Stimulated activated CD8-positive, alpha-beta memory T cell treated with anti-CD3 and anti-CD28 coated beads, Interleukin-7, amount 100 ng/mL, for 48 hours (primary cell): ENCODE measurements around the gene CSHL1.
A peak's percentile ranks its signal among the peaks of the same experiment; 100 is the strongest.

Experiments
- DNase-seq, 2 donors: peaks; one replicate each; pipeline ENCODE4 v3.0.0-alpha.2; 2020; ENCODE audit warnings: low read depth in 1 of 2; ENCODE audit errors: extremely low read depth in 1 of 2

The CSHL1 gene

DNA sequence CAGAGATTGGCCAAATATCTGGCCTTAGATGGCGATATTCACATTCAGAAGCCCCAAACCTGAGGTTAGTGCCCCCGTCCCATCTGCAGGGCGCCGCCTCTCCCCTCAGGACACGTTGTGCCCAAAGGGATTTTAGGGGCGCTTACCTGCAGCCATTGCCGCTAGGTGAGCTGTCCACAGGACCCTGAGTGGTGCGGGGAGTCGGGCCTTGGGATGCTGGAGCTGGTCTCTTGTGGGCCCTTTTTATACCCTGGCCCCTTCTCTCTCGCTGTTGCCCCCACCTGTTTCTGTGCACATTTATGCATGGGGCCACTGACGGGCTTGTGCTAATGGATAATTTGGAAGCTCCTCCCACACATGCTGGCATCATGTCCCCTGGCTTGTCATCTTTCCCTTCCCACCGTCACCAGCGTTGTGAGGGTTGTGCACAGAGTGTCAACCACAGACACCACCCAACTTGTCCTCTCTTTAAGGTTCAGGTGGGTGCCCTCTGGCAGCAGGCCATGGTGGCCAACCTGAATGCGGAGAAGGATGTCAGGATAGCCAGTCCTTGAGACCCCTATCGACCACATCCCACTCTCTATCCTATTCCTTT, at the start of gene CSHL1:
Gene CSHL1 (minus strand): TSS at position 218 of the 595 bp plus-strand sequence. CDS start 62 bp downstream, at position 156.
- no peak for DNase-seq

DNA sequence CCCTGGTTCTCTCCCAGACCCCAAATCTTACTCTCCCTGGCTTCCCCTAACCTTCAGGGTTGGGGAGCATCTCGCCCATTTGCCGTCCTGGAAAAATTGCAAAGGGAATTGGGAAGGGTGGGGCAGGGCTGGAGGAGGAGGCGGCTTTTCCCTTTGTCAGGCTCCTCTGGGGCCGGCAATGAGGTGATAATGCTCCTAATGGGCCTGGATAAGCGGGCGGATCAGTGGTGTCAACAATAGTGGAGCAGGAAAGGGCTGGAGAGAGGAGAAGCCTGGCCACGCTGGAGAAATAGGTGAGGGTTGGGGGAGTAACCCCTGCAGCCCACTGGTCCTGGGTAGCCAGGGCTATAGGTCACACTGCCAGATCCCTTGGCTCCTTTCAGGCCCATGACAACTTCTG, 49.4 kb upstream of the CSHL1 start:
- DNase-seq = no peak

DNA sequence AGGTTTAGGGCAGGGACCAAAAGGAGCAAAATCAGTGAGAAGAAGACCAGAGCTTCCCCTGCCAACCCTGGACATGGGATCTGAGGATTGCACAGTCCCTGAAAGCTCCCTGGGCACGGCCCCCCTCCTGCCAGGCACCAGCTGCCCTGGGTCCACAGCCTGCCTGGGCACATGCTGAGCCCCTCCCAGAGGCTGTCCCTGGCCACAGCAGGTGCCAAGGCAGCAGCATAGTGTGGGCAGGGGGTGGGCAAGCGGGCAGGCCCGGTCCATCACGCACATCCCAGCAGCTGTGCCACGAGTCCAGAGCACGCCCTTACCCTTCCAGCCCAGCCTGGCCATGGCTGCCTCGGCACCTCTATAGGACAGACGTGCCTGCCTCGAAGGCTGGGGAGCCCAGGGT, 48.9 kb upstream of the CSHL1 start:
- DNase-seq = no peak

DNA sequence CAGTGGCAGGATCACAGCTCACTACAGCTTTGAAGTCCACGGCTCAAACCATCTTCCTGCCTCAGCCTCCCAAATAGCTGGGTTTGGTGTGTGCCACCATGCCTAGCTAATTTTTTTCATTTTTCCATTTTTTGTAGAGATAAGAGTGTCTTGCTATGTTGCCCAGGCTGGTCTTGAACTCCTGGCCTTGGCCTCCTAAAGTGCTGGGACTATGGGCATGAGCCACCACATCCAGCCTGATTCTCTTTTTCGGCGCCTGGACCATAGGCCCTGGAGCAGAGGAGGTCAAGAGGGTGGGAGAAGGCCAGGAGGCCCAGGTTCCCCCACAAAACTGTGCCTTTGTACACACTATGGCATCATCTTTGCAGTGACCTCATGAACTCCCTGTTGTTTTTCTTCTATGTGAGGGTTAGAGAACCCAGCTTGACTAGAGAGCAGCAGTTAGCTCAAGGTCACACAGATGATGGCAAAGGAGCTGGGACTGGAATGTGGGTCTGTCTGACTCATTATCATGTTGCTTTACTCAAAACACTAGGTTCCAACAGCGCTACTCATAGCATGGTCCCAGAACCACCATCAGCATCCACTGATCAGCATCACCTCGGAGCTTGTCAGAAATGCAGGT, 45.4 kb upstream of the CSHL1 start:
- DNase-seq = no peak

DNA sequence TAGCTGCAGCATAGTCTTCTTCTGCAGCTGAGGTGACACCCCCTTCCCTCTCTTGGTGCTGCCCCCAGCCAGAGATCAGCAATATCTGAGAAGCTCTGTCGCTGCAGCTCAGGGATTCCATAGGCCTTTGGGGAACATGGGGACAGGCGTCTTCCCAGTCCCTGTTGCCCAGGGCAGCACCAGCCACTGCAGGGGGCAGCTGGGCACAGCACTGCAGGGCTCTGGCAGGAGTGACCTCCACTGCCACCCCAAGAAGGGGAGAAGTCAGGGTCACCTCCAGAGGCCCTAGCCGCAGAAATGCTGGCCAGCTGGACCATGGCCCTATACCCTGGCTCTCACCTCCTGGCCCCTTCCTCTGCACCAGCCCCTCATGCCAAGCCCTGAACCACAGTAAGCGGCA, 44.7 kb upstream of the CSHL1 start:
- no peak for DNase-seq

DNA sequence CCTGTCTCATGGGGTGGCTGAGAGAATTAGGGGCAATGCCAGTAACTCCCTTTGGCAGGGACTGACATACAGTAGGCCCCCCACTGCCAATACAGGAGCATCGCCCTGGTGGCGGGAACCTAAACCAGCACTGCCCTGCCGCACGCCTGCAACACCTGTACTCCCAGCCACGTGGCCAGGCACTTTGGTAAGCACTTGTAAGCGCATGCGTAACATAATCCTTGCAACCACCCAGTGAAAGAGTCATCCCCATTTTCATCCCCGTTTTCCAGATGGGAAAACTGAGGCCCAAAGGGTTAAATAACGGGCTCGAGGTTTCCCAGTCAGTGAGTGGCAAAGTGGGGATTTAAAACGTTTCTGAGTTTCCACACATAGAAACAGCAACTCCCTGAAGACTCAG, 44.2 kb upstream of the CSHL1 start:
- DNase-seq = no peak

DNA sequence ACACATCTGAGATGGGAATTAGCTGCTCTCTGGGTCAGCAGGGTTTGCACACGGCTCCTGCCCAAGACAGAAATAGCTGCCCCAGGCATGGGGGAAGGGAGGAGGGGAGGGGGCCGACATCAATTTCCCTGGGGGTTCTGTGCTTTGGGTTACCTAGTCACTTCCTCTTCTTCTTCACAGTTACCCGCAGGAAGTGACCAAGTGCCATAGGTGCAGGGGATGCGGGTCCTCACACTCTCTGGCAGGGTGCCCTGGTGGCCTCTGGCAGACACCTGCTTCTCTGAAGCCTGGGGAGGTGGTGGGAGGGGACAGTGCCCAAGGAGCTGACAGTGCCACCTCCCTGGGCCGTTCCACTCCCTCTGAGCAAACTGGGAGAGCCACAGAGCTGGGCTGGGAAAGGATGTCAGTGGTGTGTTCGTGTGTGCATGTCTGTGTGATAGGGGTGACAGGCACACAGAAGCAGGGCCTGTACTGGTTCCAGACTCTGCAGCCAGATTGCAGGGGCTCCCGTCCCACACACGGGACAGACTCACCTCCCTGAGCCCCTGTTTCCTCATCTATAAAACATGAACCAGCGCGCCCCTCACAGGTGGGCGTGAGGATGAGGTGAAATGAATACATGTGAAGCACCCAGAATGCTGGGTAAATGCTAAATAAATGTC, 43.5 kb upstream of the CSHL1 start:
- no peak for DNase-seq

DNA sequence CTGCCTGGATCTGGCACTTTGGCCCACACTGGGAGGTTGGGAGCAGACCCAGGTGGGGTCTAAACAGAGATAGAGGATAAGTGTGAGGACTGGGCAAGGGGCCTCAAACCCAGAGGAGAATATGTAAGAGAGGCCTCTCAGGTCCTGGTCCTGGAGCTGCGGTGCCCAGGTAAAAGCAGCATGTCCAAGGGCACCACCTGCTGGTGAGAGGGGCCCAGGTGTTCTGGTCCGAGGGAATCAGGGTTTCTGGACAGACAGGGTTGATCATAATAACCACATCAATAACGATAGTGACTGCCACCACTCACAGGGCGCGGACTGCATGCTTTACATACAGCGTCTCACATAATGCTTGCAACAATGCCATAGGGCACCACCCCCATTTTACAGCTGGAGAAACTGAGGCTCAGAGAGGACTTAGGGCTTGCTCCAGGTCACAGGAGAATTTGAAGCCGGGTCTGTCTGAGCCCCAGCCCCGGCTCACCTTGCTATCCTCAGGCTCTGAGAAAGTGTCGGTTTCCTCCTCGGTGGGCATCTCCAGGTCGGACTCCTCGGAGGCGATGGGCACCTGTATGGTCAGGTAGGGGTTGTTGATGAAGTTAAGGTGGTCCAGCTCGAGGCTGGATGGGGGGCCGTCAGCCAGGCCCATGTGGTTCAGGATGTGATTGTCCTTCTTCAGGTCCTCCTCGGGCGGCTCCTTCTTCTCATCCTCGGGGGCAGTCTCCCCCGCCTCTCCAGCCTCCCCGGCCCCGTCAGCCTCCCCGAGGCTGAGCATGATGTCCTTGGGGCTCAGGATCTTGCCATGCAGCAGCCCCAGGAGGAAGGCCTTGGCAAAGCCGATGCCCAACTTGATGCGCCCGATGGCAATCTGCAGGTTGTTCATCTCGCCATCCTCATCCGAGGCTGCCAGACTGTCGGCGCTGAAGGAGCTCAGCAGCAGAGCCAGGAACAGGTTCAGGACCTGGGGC, 40.2 kb upstream of the CSHL1 start:
- no peak for DNase-seq

DNA sequence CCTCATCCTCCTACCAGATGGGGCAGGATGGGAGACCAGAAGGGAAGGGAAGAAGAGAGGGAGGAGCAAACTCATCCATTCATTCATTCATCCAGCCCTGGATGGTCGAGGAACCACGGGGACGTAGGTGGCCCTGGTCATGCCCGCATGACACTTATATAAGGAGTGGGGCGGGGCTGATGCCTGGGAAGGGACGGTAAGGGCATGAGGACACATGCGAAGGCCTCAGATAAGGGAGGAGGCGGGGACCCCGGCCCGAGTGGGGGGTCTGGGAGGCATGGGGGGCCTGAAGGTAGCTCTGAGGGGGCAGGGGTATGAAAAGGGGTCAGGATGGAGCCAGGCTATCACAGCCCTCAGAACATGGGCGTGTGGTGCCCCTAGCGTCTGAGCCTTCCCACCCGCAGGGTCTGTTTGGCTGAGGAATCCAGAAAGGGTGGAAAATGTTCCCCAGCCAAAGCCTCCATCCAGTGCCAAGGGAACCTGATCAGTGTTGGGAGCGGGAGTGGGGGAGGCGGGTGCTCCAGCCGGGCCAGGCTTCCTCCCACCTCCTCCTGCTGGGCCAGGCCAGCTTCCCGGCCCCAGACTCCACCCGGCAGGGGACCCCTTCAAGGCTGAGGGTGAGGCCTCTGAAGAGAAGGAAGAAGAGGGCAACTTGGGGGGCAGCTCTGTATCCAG, 38.7 kb upstream of the CSHL1 start:
- DNase-seq = no peak

DNA sequence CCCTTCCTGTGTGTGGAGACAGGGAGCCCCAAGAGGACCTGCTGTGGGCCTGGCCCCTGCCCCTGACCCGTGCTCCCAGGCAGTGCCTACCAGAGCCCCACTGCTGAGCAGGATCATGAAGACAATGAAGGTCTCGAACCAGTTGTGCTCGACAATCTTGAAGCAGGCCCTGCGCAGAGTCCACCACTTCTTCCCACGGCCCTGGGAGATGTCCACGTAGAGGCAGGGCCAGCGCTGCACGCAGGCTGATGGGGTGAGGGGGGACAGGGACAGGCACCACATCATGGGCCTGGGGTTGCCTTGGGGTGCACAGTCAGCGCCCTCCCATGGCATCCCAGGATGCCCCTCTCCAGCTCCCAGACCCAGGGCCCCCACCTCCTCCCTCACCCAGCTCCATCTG, 37.5 kb upstream of the CSHL1 start:
- no peak for DNase-seq

DNA sequence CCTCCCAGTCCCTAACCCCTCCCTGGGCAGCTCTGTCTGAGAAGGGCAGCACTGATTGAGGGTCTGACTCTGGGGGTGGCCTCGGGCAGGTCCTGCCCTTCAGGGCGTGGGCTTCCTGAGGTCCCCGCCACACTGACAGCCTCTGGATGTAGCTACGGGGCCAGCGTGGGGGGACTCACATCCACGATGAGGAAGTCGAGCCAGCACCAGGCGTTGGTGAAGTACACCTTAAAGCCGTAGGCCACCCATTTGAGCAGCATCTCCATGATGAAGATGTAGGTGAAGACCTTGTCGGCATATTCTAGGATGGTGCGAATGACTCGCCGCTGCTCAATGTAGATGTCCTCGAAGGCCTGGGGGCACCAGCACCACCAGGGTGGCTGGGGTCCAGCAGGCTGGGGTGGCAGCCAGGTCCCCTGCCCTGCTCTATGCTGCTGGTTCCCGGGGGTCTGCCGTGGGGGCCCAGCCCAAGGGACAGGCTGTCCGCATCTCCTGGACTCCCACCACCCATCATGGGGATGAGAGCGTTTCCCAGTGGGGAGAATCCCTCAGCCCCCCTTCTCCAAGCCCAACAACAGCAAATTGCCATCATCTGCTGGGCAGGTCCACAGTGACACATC, 36.8 kb upstream of the CSHL1 start:
- DNase-seq = no peak

DNA sequence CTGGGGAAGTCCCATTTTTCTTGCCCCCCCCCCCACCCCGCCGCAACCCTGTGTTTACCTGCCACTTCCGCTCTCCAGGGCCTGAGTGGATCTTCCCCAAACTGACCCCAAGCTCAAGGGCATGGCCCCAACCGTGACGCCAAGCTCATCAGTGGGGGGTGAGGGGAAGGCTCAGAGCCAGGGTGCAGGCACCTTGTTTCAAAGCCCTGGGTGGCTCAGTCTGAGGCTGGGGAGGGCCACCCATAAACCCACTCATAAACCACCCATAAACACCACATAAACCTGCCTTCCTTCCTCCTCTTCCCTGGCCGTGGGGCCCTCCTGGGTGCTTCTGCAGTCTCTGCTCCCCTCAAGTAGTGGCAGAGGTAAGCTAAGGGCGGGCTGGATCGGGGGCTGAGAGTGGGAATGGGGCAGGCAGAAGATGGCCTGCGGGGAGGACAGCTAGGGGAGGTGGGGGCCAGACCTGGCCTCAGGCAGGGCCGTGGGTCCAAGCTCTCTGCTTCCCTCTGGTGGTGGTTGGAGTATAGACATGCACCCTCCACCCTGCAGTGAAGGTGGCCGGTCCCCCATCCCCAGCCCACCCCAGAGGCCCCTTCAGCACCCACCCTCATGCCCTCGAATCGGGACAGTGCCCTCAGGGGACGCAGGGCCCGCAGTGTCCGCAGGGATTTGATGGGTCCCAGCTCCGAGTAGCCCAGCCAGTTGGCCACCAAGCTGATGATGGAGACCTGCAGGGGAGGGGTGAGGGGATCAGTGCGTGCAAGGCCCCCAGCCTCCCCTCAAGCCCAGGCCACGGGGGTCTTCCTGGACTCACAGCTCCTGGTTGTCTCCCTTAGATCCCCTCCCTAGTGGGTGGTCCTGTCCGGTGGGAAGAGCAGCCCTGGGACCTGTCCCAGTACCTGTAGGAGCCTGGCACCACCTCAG, 35.6 kb upstream of the CSHL1 start:
- peak in 1 of 2 donors; percentile 24 for DNase-seq

DNA sequence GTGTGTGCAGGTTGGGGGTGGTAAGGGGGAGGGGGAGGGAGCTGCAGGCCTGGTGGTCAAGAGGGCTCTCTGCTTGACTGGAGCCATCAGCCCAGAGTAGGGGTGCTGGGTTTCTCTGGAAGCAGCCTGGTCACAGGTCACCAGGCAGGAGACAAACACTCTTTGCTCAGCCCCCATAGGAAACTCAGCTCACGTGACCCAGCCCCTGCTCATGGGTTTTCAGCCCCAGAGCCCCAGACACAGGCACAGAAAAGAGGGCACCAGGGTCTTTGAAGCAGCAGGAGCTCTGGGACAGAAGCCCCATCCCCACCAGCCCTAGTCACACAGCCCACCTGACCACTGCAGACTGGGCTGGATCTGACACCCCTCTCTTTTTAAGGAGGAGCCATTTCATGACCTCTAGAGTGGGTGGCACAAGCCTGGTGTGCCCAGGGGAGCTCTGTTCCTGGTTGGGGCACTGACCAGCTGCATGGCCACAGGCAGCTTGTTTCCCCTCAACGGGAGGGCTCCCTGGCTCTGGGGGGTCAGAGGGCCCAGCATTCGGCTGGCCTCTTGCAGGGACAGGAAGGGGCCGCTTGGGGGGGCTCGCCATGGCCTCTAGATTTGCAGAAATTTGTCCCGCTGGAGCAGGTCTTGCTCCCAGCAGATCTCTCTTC, 34.9 kb upstream of the CSHL1 start:
- DNase-seq = no peak

DNA sequence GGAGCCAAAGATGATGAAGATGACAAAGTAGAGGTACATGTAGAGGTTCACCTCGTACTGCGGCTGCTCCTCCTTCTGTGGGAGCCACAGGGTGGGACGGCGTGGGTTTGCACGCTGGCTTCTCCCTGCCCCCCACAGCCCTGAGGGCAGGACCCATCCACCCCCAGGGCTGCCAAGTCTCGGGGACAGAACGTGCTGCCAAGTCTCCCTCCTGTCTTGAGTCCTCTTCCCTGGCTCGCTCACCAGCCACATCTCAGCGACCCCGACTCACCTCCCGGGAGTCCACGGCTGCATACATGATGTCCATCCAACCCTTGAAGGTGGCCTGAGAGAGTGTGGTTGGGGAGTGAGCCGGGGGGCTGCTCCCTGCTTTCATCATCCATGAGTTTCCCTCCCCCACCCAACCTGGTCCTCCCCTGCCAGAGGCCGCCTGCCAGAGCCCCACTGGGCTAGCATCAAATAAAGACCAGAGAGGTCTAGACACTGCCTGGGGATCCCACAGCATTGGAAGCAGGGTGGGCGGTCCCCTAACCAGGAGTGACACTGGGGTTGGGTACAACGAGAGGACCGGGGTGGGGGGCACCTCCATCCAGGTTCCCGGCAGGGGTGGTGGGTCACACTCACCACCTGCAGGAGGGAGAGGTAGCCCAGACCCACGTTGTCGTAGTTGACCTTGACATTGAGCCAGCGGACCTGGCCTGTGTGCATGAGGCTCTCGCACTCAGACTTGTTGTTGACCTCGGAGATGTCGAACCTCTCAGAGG, 33.9 kb upstream of the CSHL1 start:
- no peak for DNase-seq

DNA sequence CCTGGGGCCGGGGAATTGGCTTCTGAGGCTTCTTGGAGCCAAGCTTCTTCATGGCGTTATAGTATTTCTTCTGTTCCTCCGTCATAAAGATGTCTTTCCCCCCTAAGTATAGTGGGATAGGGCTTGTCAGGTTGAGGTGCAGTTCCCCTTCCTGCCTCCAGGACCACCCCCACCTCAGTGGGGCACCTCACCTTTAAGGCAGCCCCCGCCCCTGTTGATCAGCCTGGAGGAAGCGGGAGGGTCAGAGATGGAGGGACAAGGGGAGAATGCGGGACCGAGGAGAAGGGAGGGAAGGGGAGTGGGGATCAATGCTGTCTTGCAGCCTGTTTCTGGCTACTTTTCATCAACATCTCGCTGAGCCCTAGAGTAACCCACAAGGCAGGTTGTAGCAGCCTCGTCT, 32.7 kb upstream of the CSHL1 start:
- no peak for DNase-seq

DNA sequence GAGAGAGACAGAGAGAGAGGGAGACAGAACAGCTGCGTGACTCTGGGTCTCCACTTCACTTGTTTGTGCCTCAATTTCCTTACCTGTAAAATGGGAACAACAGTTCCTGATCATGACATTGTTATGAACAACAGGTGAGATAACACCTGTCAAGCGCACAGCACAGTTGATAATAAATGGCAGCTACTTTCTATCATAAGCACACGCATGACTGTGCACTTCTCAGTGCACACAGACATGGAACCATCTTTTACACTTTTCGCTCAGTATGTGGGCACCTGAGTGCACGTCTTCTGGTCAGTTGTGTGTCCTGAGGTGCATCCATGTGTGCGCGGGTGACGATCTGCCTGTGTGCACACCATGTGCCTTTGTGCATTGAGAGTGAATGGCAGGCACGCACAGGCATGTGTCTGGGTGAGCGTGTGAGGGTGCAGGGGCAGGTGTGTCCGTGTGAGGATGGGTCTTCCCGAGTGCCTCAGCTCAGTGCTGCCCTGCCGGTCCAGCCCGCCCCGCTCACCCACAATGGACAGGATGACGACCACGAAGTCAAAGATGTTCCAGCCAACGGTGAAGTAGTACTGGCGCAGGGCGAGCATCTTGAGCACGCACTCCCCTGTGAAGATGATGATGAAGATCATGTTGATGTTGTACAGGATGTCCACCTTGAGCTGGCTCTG, 31.4 kb upstream of the CSHL1 start:
- no peak for DNase-seq

DNA sequence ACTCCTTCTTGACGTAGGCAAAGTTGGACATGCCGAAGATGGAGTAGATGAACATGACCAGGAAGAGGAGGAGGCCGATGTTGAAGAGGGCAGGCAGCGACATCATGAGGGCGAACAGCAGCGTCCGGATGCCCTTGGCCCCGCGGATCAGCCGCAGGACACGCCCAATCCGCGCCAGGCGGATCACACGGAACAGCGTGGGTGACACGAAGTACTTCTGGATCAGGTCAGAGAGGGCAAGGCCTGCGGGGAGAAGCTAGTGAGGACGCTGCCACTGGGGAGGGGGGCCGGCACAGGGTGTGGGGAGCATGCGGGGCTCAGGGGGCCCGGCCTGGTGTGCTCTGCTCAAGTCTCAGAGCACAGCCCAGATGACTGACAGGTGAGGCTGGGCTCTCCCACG, 30.7 kb upstream of the CSHL1 start:
- DNase-seq = no peak

DNA sequence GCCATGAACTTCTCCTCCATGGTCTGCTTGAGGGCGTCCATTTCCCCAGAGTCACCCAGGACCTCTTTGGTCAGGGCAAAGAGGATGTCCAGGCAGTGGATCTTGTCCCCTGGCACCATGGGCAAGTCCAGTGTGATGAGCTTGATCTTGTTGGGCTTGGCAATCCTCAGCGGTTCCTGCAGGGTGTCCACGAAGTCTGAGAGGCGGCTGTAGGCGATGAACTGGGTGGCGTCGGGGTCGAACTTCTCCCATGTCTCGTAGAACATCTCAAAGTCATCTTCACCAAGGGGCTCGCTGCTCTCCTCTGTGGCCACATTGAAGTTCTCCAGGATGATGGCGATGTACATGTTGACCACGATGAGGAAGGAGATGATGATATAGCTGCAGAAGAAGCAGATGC, 30.1 kb upstream of the CSHL1 start:
- no peak for DNase-seq
